ENCODE measurements around the gene MCTP1. TPM values are rescaled to one million over a fixed set of nuclear protein-coding genes. Genes with fewer than 3 reads are reported as not detected.

Gene MCTP1
- total and polyA plus RNA-seq, 9 of the 15 experiments (the other 6 are each of a cell fraction or from before 2014, with no cell fraction given), result 0.04 to 0.93 (median 0.06) TPM; not detected in 4

- no peak for TF ChIP-seq MLLT1 (IDR thresholded peaks at IDR 0.05)
- no peak for TF ChIP-seq ZNF740 (CRISPR knock-in tag; IDR thresholded peaks at IDR 0.05)
- TF ChIP-seq ZNF740 (tag; IDR thresholded peaks at IDR 0.05), result no peak
- TF ChIP-seq GTF2B (IDR thresholded peaks at IDR 0.05; ENCODE audit: extremely low read depth, insufficient read length), result no peak
- TF ChIP-seq SRF (CRISPR knock-in tag; IDR thresholded peaks at IDR 0.05), result no peak
- TF ChIP-seq ZC3H4 (CRISPR knock-in tag; IDR thresholded peaks at IDR 0.05; ENCODE audit: borderline replicate concordance), result no peak
- no peak for TF ChIP-seq ZFP36 (IDR thresholded peaks at IDR 0.05; ENCODE audit: low read depth, low read length, partially characterized antibody)
- no peak for TF ChIP-seq HBP1 (CRISPR knock-in tag; IDR thresholded peaks at IDR 0.05)
- no peak for TF ChIP-seq ZNF77 (CRISPR knock-in tag; IDR thresholded peaks at IDR 0.05)
- TF ChIP-seq ZBTB11 (CRISPR knock-in tag; IDR thresholded peaks at IDR 0.05), result no peak
Observed at GRCh38 chr5:95113489-95113888, 171.4 kb downstream of the MCTP1 start (continued).
